ENCODE data around the gene GLIPR1. TPM values are rescaled to one million over a fixed set of nuclear protein-coding genes. Genes with fewer than 3 reads are reported as not detected.

GLIPR1 gene
- total RNA-seq, 4 donors from 2014 or later: 2.5 to 12.0 (median 3.8) TPM

DNA sequence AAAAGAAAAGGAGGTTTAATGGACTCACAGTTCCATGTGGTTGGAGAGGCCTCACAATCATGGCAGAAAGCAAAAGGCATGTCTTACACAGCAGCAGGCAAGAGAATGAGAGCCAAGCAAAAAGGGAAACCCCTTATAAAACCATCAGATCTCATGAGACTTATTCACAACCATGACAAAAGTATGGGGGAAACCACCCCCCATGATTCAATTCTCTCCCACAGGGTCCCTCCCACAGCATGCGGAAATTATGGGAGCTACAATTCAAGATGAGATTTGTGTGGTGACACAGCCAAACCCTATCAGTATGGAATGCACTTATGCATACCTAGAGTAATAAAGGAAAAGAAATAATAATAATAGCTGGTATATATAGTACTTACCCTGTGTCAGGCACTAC lies 4.5 kb upstream of the GLIPR1 start:
- TF ChIP-seq POLR2A (IDR thresholded peaks at IDR 0.05): no peak
- intact Hi-C loops (cut with DNase I; ENCODE audit: low total_unique reads): no loop called here
- DNase-seq (ENCODE audit: low spot score in 2 of 2): no peak
- no peak overlapping the region for H3K4me3 ChIP-seq (ENCODE audit: low read depth, poor library complexity, severe bottlenecking)
- 96 to 100% methylated on average over 1 of the region's 1 CpG for WGBS, 2 donors

- H3K4me3 ChIP-seq (ENCODE audit: low read depth, poor library complexity, severe bottlenecking): no peak overlapping the region
- intact Hi-C loops (cut with DNase I; ENCODE audit: low total_unique reads): no loop called here
- DNase-seq (ENCODE audit: low spot score in 2 of 2): no peak
- 73 to 84% methylated on average over 2 of the region's 2 CpGs for WGBS, 2 donors
- TF ChIP-seq, protein P1, sequence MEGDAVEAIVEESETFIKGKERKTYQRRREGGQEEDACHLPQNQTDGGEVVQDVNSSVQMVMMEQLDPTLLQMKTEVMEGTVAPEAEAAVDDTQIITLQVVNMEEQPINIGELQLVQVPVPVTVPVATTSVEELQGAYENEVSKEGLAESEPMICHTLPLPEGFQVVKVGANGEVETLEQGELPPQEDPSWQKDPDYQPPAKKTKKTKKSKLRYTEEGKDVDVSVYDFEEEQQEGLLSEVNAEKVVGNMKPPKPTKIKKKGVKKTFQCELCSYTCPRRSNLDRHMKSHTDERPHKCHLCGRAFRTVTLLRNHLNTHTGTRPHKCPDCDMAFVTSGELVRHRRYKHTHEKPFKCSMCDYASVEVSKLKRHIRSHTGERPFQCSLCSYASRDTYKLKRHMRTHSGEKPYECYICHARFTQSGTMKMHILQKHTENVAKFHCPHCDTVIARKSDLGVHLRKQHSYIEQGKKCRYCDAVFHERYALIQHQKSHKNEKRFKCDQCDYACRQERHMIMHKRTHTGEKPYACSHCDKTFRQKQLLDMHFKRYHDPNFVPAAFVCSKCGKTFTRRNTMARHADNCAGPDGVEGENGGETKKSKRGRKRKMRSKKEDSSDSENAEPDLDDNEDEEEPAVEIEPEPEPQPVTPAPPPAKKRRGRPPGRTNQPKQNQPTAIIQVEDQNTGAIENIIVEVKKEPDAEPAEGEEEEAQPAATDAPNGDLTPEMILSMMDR (IDR thresholded peaks at IDR 0.05): no peak
- TF ChIP-seq POLR2A (IDR thresholded peaks at IDR 0.05): no peak
Observed at GRCh38 chr12:75477137-75477536, 3.4 kb upstream of the GLIPR1 start.

- intact Hi-C loops (cut with DNase I; ENCODE audit: low total_unique reads): no loop called here
- TF ChIP-seq, protein P1 (IDR thresholded peaks at IDR 0.05): no peak
- no peak for TF ChIP-seq POLR2A (IDR thresholded peaks at IDR 0.05)
- H3K4me3 ChIP-seq (ENCODE audit: low read depth, poor library complexity, severe bottlenecking): no peak overlapping the region
- DNase-seq (ENCODE audit: low spot score in 2 of 2): peak in 1 of 2 donors; percentile 36
- 58 to 67% methylated on average over 5 of the region's 5 CpGs for WGBS, 2 donors
Observed at GRCh38 chr12:75478116-75478794, 2.3 kb upstream of the GLIPR1 start.

DNA sequence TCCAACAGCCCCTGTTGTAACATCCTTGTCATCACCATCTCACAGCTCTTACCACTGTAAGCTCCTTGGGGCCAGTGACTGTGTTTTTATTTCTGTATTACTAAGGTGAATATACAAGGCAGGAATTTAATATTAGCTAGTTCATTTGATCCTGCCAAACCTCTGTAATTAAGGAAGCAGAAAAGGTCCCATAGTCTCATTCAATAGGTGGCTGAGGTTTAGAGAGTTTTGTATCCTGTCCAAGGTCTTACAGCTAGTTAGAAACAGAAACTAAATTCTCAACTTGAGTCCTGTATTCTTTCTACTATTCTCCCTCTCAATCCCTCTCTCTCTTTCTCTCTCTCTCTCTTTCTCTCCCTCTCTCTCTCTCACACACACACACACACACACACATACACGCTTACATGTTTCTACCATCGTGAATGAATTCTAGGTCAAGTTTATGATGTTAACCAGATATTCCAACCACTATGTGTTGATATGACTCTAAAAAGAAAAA lies 543 bp upstream of the GLIPR1 start:
- no peak overlapping the region for H3K4me3 ChIP-seq (ENCODE audit: low read depth, poor library complexity, severe bottlenecking)
- TF ChIP-seq, protein P1 (IDR thresholded peaks at IDR 0.05): no peak
- no peak for TF ChIP-seq POLR2A (IDR thresholded peaks at IDR 0.05)
- intact Hi-C loops (cut with DNase I; ENCODE audit: low total_unique reads): no loop called here
- no peak for DNase-seq (ENCODE audit: low spot score in 2 of 2)
- WGBS, 2 donors: 37 to 42% methylated on average over 2 of the region's 2 CpGs

- intact Hi-C loops (cut with DNase I; ENCODE audit: low total_unique reads): no loop called here
- WGBS, 2 donors: 44 to 60% methylated on average over 5 of the region's 5 CpGs
- DNase-seq (ENCODE audit: low spot score in 2 of 2): no peak
- H3K4me3 ChIP-seq (ENCODE audit: low read depth, poor library complexity, severe bottlenecking): peak overlapping the region; percentile 15
- TF ChIP-seq, protein P1 (IDR thresholded peaks at IDR 0.05): no peak
- TF ChIP-seq POLR2A (IDR thresholded peaks at IDR 0.05): no peak
Observed at GRCh38 chr12:75481013-75481705, 604 bp downstream of the GLIPR1 start.

- no peak for DNase-seq (ENCODE audit: low spot score in 2 of 2)
- TF ChIP-seq, protein P1 (IDR thresholded peaks at IDR 0.05): no peak
- TF ChIP-seq POLR2A (IDR thresholded peaks at IDR 0.05): no peak
- no peak overlapping the region for H3K4me3 ChIP-seq (ENCODE audit: low read depth, poor library complexity, severe bottlenecking)
- 72 to 73% methylated on average over 4 of the region's 4 CpGs for WGBS, 2 donors
- intact Hi-C loops (cut with DNase I; ENCODE audit: low total_unique reads): no loop called here
Observed at GRCh38 chr12:75481774-75482173, 1.2 kb downstream of the GLIPR1 start.
